GM18505 (cell line): ENCODE measurements around the gene ARHGAP29.
"Not testable (repeated sequence)": the region's sequence is repeated elsewhere in the genome, so short reads cannot be mapped to it uniquely, and the experiment has no call there.

ENCODE experiments used
- ATAC-seq: cut with Tn5 transposase; IDR thresholded peaks from one replicate; pipeline ENCODE4 v1.9.1; 2021; ENCODE audit not compliant: unreplicated experiment
- POLR2A ChIP-seq: IDR thresholded peaks from 4 replicates; pipeline ENCODE4 v1.6.1; 2011; ENCODE audit warnings: borderline replicate concordance; ENCODE audit not compliant: insufficient read depth, insufficient read length; ENCODE audit errors: extremely low read depth

Gene ARHGAP29

GRCh38 chr1:94202241-94202640, 35.1 kb downstream of the ARHGAP29 start:
- no peak for ATAC-seq
- no peak for TF ChIP-seq POLR2A

- ATAC-seq: no peak
- TF ChIP-seq POLR2A: no peak
Observed at GRCh38 chr1:94199398-94199797, 38.0 kb downstream of the ARHGAP29 start.

DNA sequence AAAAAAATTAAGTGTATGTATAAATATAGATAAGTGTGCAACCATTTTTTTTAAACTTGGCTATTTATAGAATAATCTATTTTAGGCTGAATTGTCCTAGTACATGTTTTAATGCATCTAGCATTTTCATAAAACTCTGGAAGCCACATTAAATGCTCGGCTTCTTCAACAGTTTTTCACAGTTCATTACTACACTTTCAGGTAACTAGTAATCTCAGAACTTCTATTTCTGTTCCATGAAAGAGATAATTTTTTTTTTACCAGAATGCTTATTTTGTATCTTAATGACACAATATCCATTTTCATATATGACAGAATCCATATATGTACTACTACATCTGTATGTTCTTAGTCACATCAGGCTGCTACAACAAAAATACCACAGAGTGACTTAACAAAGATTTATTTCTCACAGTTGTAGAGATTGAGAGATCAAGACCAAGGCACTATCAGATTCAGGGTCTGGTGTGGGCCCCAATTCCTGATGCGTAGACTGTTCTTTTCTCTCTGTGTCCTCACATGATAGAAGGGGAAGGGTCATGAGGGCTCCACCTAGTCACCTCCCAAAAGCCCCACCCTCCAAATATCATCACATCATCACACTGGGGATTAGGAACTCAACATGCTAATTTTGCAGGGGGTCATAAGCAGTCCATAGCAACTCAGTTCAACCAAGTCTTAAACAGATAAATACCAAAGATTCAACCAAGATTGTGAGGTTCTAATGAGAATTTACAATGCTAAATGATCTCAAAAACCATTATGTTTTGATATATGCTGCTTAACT, 43.1 kb downstream of the ARHGAP29 start:
- ATAC-seq: no peak
- TF ChIP-seq POLR2A: no peak

- ATAC-seq: no peak
- TF ChIP-seq POLR2A: no peak
Observed at GRCh38 chr1:94193128-94193527, 44.3 kb downstream of the ARHGAP29 start.

- no peak for TF ChIP-seq POLR2A
- ATAC-seq: no peak
Observed at GRCh38 chr1:94191216-94191615, 46.2 kb downstream of the ARHGAP29 start.

GRCh38 chr1:94186946-94187345, 50.4 kb downstream of the ARHGAP29 start:
- TF ChIP-seq POLR2A: no peak

DNA sequence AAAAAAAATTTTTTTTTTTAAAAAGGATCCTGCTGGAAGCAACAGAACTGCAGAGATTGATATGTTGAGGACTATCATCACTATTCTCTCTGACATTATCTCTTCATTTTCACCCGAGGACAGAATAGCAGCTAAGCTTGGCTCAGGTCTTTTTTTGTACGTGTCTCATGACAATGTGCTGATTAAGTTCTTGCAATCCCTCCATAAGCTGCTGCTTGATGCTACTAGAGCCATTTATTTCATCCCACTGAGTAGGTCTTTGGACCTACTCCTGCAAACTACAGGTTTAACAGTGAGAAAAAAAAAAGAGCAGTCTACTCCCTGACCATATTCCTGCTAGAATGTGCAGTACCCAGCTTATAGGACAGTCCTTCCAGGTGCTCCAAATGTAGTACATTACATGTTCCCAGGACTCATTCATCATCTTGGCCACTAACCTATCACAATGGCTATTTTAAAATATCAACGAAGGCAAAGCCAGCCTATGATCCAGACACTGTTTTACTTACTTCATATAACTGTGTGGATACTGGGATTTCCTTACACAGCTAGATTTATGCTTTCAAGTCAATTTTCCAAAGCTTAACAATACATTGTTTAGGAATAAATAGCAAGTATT, 54.1 kb downstream of the ARHGAP29 start:
- ATAC-seq: no peak
- TF ChIP-seq POLR2A: no peak

More at GRCh38 chr1:94186946-94187345, 50.4 kb downstream of the ARHGAP29 start:
- ATAC-seq: no peak

- ATAC-seq: no peak
- no peak for TF ChIP-seq POLR2A
Observed at GRCh38 chr1:94182191-94182590, 55.2 kb downstream of the ARHGAP29 start.

DNA sequence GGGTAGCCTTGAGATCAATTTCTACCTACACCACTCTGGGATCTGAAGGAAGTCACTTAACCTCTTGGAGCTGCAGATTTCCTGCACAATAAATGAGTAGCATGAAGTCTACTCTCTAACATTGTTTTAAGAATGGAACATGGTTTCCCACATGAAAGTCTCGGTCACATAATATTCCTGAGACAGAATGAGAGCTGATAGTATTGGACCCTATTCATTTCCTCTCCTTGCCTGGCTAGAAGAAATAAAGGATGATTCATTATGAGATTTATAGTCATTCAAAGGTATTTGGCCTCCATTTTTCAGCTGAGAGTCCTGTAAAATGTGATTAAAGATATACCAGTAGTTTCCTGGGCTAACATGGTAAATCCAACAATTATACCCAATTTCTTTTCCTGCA, 56.7 kb downstream of the ARHGAP29 start:
- TF ChIP-seq POLR2A: no peak
- ATAC-seq: no peak

DNA sequence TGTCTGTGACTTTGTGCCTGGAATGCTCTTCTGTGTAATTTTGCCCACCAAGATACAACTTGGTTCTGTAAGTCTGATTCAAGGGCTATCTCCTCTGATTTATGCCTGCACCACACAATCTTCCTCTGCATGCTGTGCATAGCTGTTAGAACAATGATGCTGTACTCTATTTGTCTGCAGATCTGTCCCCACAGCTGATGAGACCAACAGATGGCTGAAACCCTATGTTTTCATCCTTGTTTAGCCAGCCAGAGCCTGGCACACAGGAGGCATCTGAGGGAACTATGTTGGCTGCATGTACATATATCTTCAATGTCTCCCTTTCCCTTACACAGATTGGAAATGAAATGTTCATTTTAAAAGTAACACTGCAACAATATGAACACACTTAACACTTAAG, 58.5 kb downstream of the ARHGAP29 start:
- TF ChIP-seq POLR2A: no peak
- ATAC-seq: no peak

DNA sequence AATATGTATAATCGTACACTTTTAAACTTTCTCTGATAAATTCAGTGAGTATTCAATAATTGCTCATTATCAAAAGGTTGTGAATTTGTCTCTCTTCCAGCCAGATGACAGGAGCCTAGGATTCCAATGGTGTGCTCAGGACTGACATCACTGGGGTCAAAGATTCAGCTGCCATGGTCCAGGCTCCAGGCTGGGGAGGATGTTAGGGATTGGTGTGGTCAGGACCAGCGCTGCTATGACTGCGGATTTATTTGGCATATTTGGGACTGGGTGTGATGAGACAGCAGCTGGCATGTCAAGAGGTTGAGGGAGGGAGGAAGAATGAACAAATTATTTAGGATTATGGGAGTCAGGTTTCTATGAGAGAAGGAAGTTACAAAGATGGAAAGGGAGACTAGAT, 68.3 kb downstream of the ARHGAP29 start:
- no peak for ATAC-seq
- no peak for TF ChIP-seq POLR2A

- ATAC-seq: no peak
- TF ChIP-seq POLR2A: no peak
Observed at GRCh38 chr1:94165843-94166242, 71.5 kb downstream of the ARHGAP29 start.

- ATAC-seq: not testable (repeated sequence)
Observed at GRCh38 chr1:94164885-94165284, 72.5 kb downstream of the ARHGAP29 start.

DNA sequence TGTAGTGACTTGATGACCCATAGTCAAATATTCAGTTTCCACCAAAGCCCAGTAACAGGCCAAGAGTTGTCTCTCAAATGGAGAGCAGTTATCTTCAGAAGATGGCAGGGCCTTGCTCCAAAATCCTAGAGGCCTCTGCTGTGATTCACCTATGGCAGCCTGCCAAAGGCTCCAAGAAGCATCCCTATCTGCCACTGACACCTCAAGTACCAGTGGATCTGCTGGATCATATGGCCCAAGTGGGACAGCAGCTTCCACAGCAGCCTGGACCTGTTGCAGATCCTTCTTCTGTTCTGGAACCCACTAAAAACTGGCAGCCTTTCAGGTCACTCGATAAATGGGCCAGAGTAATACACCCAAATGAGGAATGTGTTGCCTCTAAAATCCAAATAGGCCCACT, 73.3 kb downstream of the ARHGAP29 start:
- not testable (repeated sequence) for ATAC-seq

- not testable (repeated sequence) for ATAC-seq
Observed at GRCh38 chr1:94163249-94163648, 74.1 kb downstream of the ARHGAP29 start.
